ENCODE data around the gene RPLP1. TPM values are rescaled to one million over a fixed set of nuclear protein-coding genes. Genes with fewer than 3 reads are reported as not detected.

The RPLP1 gene
- polyA plus RNA-seq, 1 donor (not counting 4 experiments of a cell fraction or from before 2014, with no cell fraction given) = 755 TPM

GRCh38 chr15:69450968-69451695 lies 1.5 kb upstream of the RPLP1 start:
- Histone ChIP-seq H3K9me3 (ENCODE audit: control insufficient read depth, low read depth, low read length) (no peaks in the 10 kb centered on the region), H3K27ac (ENCODE audit: control insufficient read depth, insufficient read depth, low read length) (no peak overlapping the region), H4K20me1 (ENCODE audit: control insufficient read depth, extremely low read depth, insufficient read depth, low read length) (peaks cover 26% of the 10 kb centered on the region), H3K27me3 (ENCODE audit: control insufficient read depth, extremely low read depth, insufficient read depth, low read length) (no peaks in the 10 kb centered on the region), H3K9me1 (ENCODE audit: control insufficient read depth, extremely low read depth, insufficient read depth, low read length) (peaks cover 13% of the 10 kb centered on the region), H3K4me2 (ENCODE audit: control insufficient read depth, extremely low read depth, insufficient read depth, low read depth, low read length) (peak overlapping the region; percentile 100), H3K4me1 (ENCODE audit: control insufficient read depth, extremely low read depth, insufficient read depth, low read length) (peaks cover 22% of the 10 kb centered on the region), H3K36me3 (ENCODE audit: control insufficient read depth in 2 of 2, extremely low read depth in 1 of 2, insufficient read depth in 2 of 2, low read length in 2 of 2) (peaks cover 16 to 38% of the 10 kb centered on the region in 2 experiments), H3K4me3 (ENCODE audit: control insufficient read depth in 2 of 3, extremely low read depth in 1 of 3, insufficient read depth in 2 of 3, low read depth in 1 of 3, low read length in 3 of 3) (no peak overlapping the region), H2AFZ (ENCODE audit: control insufficient read depth, low read length) (no peak overlapping the region), H3K79me2 (ENCODE audit: control insufficient read depth, insufficient read depth, low read length) (peaks cover 30% of the 10 kb centered on the region), H3K9ac (ENCODE audit: control insufficient read depth, extremely low read depth, insufficient read depth, low read length) (no peak overlapping the region)
- DNase-seq (ENCODE audit: low read depth, low spot score) (no peak), FAIRE-seq (no peak)
- TF ChIP-seq EZH2 (IDR thresholded peaks at IDR 0.05; ENCODE audit: low read length) (no peak), CTCF (optimal IDR thresholded peaks at IDR 0.05 in 1 of 3, IDR thresholded peaks at IDR 0.05 in 1 of 3, conservative IDR thresholded peaks at IDR 0.05 in 1 of 3; ENCODE audit: extremely low read depth in 1 of 3, insufficient read depth in 2 of 3, low read length in 3 of 3) (no peak)
- dilution Hi-C loops (cut with MboI; ENCODE audit: extremely low pct_ligation_motif_present, low sequenced_read_pairs) = no loop called here

- peaks cover 13% of the 10 kb centered on the region for H3K9me1 ChIP-seq (ENCODE audit: control insufficient read depth, extremely low read depth, insufficient read depth, low read length)
- peak overlapping the region; percentile 99 for H2AFZ ChIP-seq (ENCODE audit: control insufficient read depth, low read length)
- H3K79me2 ChIP-seq (ENCODE audit: control insufficient read depth, insufficient read depth, low read length) = peaks cover 30% of the 10 kb centered on the region
- FAIRE-seq (peak; percentile 39), DNase-seq (ENCODE audit: low read depth, low spot score) (no peak)
- peak overlapping the region; percentile 97 to 100 (median 99) for H3K4me3 ChIP-seq (ENCODE audit: control insufficient read depth in 2 of 3, extremely low read depth in 1 of 3, insufficient read depth in 2 of 3, low read depth in 1 of 3, low read length in 3 of 3)
- no peaks in the 10 kb centered on the region for H3K9me3 ChIP-seq (ENCODE audit: control insufficient read depth, low read depth, low read length)
- H3K9ac ChIP-seq (ENCODE audit: control insufficient read depth, extremely low read depth, insufficient read depth, low read length) = peak overlapping the region; percentile 97
- TF ChIP-seq CTCF (optimal IDR thresholded peaks at IDR 0.05 in 1 of 3, IDR thresholded peaks at IDR 0.05 in 1 of 3, conservative IDR thresholded peaks at IDR 0.05 in 1 of 3; ENCODE audit: extremely low read depth in 1 of 3, insufficient read depth in 2 of 3, low read length in 3 of 3) = no peak
- no peak for TF ChIP-seq EZH2 (IDR thresholded peaks at IDR 0.05; ENCODE audit: low read length)
- dilution Hi-C loops (cut with MboI; ENCODE audit: extremely low pct_ligation_motif_present, low sequenced_read_pairs) = no loop called here
- H3K27me3 ChIP-seq (ENCODE audit: control insufficient read depth, extremely low read depth, insufficient read depth, low read length) = no peaks in the 10 kb centered on the region
- peaks cover 32% of the 10 kb centered on the region for H4K20me1 ChIP-seq (ENCODE audit: control insufficient read depth, extremely low read depth, insufficient read depth, low read length)
- peak overlapping the region; percentile 100 for H3K4me2 ChIP-seq (ENCODE audit: control insufficient read depth, extremely low read depth, insufficient read depth, low read depth, low read length)
- peak overlapping the region; percentile 92 for H3K27ac ChIP-seq (ENCODE audit: control insufficient read depth, insufficient read depth, low read length)
- peaks cover 16 to 37% of the 10 kb centered on the region in 2 experiments for H3K36me3 ChIP-seq (ENCODE audit: control insufficient read depth in 2 of 2, extremely low read depth in 1 of 2, insufficient read depth in 2 of 2, low read length in 2 of 2)
- peaks cover 22% of the 10 kb centered on the region for H3K4me1 ChIP-seq (ENCODE audit: control insufficient read depth, extremely low read depth, insufficient read depth, low read length)
Measured at GRCh38 chr15:69451951-69452691, 497 bp upstream of the RPLP1 start.
